H9 (cell line): ENCODE results near the gene MRPL37. TPM values are rescaled to one million over a fixed set of nuclear protein-coding genes. Genes with fewer than 3 reads are reported as not detected.

Experiments used
- DNase-seq: peaks from one replicate; pipeline ENCODE4 v3.0.0-alpha.2; 2017
- H2AFZ ChIP-seq: one replicate; pipeline ENCODE4 v1.6.1; 2013; ENCODE audit warnings: mild to moderate bottlenecking, low read length, control low read depth, moderate library complexity
- H2AK5ac ChIP-seq: 2 replicates; pipeline ENCODE4 v1.6.1; 2013; ENCODE audit warnings: low read length, control low read depth, mixed read lengths; ENCODE audit not compliant: insufficient read length
- H2BK120ac ChIP-seq: one replicate; pipeline ENCODE4 v1.6.1; 2013; ENCODE audit warnings: low read depth, mild to moderate bottlenecking, low read length, control low read depth, inconsistent platforms; ENCODE audit not compliant: poor library complexity, severe bottlenecking
- H2BK12ac ChIP-seq: 2 replicates; pipeline ENCODE4 v1.6.1; 2013; ENCODE audit warnings: low read length, control low read depth, mixed read lengths, low read depth; ENCODE audit not compliant: insufficient read length
- H2BK15ac ChIP-seq: 2 replicates; pipeline ENCODE4 v1.6.1; 2013; ENCODE audit warnings: low read depth, low read length, control low read depth
- H2BK20ac ChIP-seq: one replicate; pipeline ENCODE4 v1.6.1; 2013; ENCODE audit warnings: low read depth, mild to moderate bottlenecking, low read length, control low read depth, inconsistent platforms; ENCODE audit not compliant: poor library complexity, severe bottlenecking
- H2BK5ac ChIP-seq: 2 replicates; pipeline ENCODE4 v1.6.1; 2013; ENCODE audit warnings: low read length, control low read depth, mixed read lengths; ENCODE audit not compliant: insufficient read length
- H3K14ac ChIP-seq: 2 replicates; pipeline ENCODE4 v1.6.1; 2013; ENCODE audit warnings: low read length, control low read depth; ENCODE audit not compliant: insufficient read depth
- H3K18ac ChIP-seq: 2 replicates; pipeline ENCODE4 v1.6.1; 2013; ENCODE audit warnings: low read depth, mild to moderate bottlenecking, mixed read lengths, low read length, control low read depth; ENCODE audit not compliant: insufficient read length
- H3K23ac ChIP-seq: 2 replicates; pipeline ENCODE4 v1.6.1; 2013; ENCODE audit warnings: low read length, control low read depth, mixed read lengths, low read depth; ENCODE audit not compliant: insufficient read length
- H3K23me2 ChIP-seq: 2 replicates; pipeline ENCODE4 v1.6.1; 2013; ENCODE audit warnings: low read depth, mild to moderate bottlenecking, mixed read lengths, low read length, control low read depth; ENCODE audit not compliant: insufficient read length, poor library complexity, severe bottlenecking
- H3K27ac ChIP-seq: 2 replicates; pipeline ENCODE4 v1.5.1; 2013; ENCODE audit warnings: low read length, control low read depth, mixed read lengths, low read depth; ENCODE audit not compliant: insufficient read length
- H3K27me3 ChIP-seq: 2 replicates; pipeline ENCODE4 v1.6.1; 2013; ENCODE audit warnings: low read length, control low read depth, inconsistent platforms; ENCODE audit not compliant: insufficient read depth
- H3K4ac ChIP-seq: 2 replicates; pipeline ENCODE4 v1.6.1; 2013; ENCODE audit warnings: low read depth, mild to moderate bottlenecking, control low read depth, inconsistent platforms, low read length, moderate library complexity
- H3K4me1 ChIP-seq: 2 replicates; pipeline ENCODE4 v1.6.1; 2013; ENCODE audit warnings: low read length, control low read depth, inconsistent platforms; ENCODE audit not compliant: insufficient read depth
- H3K4me2 ChIP-seq: 2 replicates; pipeline ENCODE4 v1.6.1; 2013; ENCODE audit warnings: low read length, control low read depth, mixed read lengths; ENCODE audit not compliant: insufficient read length, insufficient read depth
- H3K56ac ChIP-seq: 2 replicates; pipeline ENCODE4 v1.6.1; 2013; ENCODE audit warnings: low read depth, mild to moderate bottlenecking, mixed read lengths, low read length, control low read depth; ENCODE audit not compliant: insufficient read length
- H3K79me1 ChIP-seq: 2 replicates; pipeline ENCODE4 v1.6.1; 2013; ENCODE audit warnings: low read depth, mild to moderate bottlenecking, moderate library complexity, low read length, control low read depth, inconsistent platforms; ENCODE audit not compliant: insufficient read depth, poor library complexity, severe bottlenecking
- H3K79me2 ChIP-seq: 2 replicates; pipeline ENCODE4 v1.6.1; 2013; ENCODE audit warnings: low read length, control low read depth, inconsistent platforms; ENCODE audit not compliant: insufficient read depth
- H3K9ac ChIP-seq: 2 replicates; pipeline ENCODE4 v1.6.1; 2013; ENCODE audit warnings: low read length, control low read depth, mixed read lengths; ENCODE audit not compliant: insufficient read length; ENCODE audit errors: extremely low read depth
- H3K9me3 ChIP-seq: one replicate; pipeline ENCODE4 v1.6.1; 2013; ENCODE audit warnings: low read depth, low read length, inconsistent platforms; ENCODE audit not compliant: control insufficient read depth
- H3T11ph ChIP-seq: one replicate; pipeline ENCODE4 v1.6.1; 2013; ENCODE audit warnings: mild to moderate bottlenecking, low read length, control low read depth, inconsistent platforms
- H4K20me1 ChIP-seq: one replicate; pipeline ENCODE4 v1.6.1; 2013; ENCODE audit not compliant: control insufficient read depth, insufficient read length, insufficient read depth
- H4K5ac ChIP-seq: 2 replicates; pipeline ENCODE4 v1.6.1; 2013; ENCODE audit warnings: low read depth, mild to moderate bottlenecking, mixed read lengths, low read length, control low read depth; ENCODE audit not compliant: insufficient read length
- H4K8ac ChIP-seq: replicated peaks from 2 replicates; pipeline ENCODE4 v1.6.1; 2013; ENCODE audit warnings: low read length, control low read depth, mixed read lengths, low read depth; ENCODE audit not compliant: insufficient read length
- H4K91ac ChIP-seq: 2 replicates; pipeline ENCODE4 v1.6.1; 2013; ENCODE audit warnings: low read depth, mild to moderate bottlenecking, moderate library complexity, mixed read lengths, low read length, control low read depth; ENCODE audit not compliant: insufficient read length
- H3K27ac Mint-ChIP-seq, 3 experiments: 2 replicates in 2 of 3; 3 replicates in 1 of 3; pipeline ENCODE4 v1.8.0; 2020 to 2021; ENCODE audit warnings: mixed read lengths in 3 of 3, mild to moderate bottlenecking in 1 of 3, moderate library complexity in 1 of 3
- H3K27me3 Mint-ChIP-seq: 2 replicates; pipeline ENCODE4 v1.8.0; 2021; ENCODE audit warnings: low read depth, mild to moderate bottlenecking, moderate library complexity, mixed read lengths
- H3K36me3 Mint-ChIP-seq, 3 experiments: 2 replicates in 2 of 3; 3 replicates in 1 of 3; pipeline ENCODE4 v1.8.0; 2020 to 2021; ENCODE audit warnings: low read depth in 3 of 3, mixed read lengths in 3 of 3; ENCODE audit not compliant: insufficient read depth in 1 of 3
- H3K4me1 Mint-ChIP-seq, 2 experiments: 2 replicates each; pipeline ENCODE4 v1.8.0; 2020; ENCODE audit warnings: mixed read lengths in 2 of 2
- H3K4me3 Mint-ChIP-seq, 2 experiments: 2 replicates in 1 of 2; 3 replicates in 1 of 2; pipeline ENCODE4 v1.8.0; 2020 to 2021; ENCODE audit warnings: mild to moderate bottlenecking in 2 of 2, mixed read lengths in 2 of 2, moderate library complexity in 1 of 2
- H3K9me3 Mint-ChIP-seq, 2 experiments: 2 replicates in 1 of 2; 3 replicates in 1 of 2; pipeline ENCODE4 v1.8.0; 2020; ENCODE audit warnings: mild to moderate bottlenecking in 2 of 2, mixed read lengths in 2 of 2, moderate library complexity in 1 of 2
- CTCF ChIP-seq: fragments of 200-600 bp; sonication (generic); conservative IDR thresholded peaks from 3 replicates; pipeline ENCODE4 v1.8.0; 2021; ENCODE audit warnings: antibody characterized with exemption, mild to moderate bottlenecking
- WGBS: extraction: QIAGEN DNeasy Blood & Tissue Kit; methylation state at CpG from one replicate; pipeline ENCODE4 v1.1.7; 2013; ENCODE audit warnings: missing lambda C conversion rate, low lambda C conversion rate, mixed read lengths; ENCODE audit not compliant: insufficient read length; ENCODE audit errors: extremely low coverage; 5-methylcytosine and 5-hydroxymethylcytosine counted together
- total RNA-seq: library from RNA; stranded (reverse); gene quantifications from 2 replicates; pipeline ENCODE4 v1.2.1, GENCODE V29; 2021

The MRPL37 gene
- total RNA-seq, 1 experiment from 2014 or later: 123 TPM

GRCh38 chr1:54225378-54225777 lies 25.4 kb downstream of the MRPL37 start:
- H3K79me1 ChIP-seq: no peaks in the 10 kb centered on the region
- no peak overlapping the region for H3K4me2 ChIP-seq
- no peak overlapping the region for H2BK12ac ChIP-seq
- peak overlapping the region in 2 of 3 experiments; percentile 19 to 82; a peak in 4 of 7 replicates for H3K27ac Mint-ChIP-seq
- H3K23me2 ChIP-seq: no peaks in the 10 kb centered on the region
- 100% methylated on average over 2 of the region's 6 CpGs for WGBS
- no peaks in the 10 kb centered on the region for H3K27me3 ChIP-seq
- H3K18ac ChIP-seq: no peak overlapping the region
- H4K91ac ChIP-seq: no peak overlapping the region
- no peak overlapping the region for H3K4ac ChIP-seq
- no peak for DNase-seq
- H3T11ph ChIP-seq: no peak overlapping the region
- H3K9me3 Mint-ChIP-seq: no peaks in the 10 kb centered on the region
- H2AFZ ChIP-seq: no peak overlapping the region
- H2BK15ac ChIP-seq: no peak overlapping the region
- no peaks in the 10 kb centered on the region for H3K9me3 ChIP-seq
- H3K4me1 Mint-ChIP-seq: peaks cover 32 to 38% of the 10 kb centered on the region in 2 experiments
- H3K36me3 Mint-ChIP-seq: peaks cover 7 to 29% (median 26%) of the 10 kb centered on the region in 3 experiments; a peak in 6 of 7 replicates
- no peak overlapping the region for H2AK5ac ChIP-seq
- H3K4me1 ChIP-seq: no peaks in the 10 kb centered on the region
- H2BK120ac ChIP-seq: no peak overlapping the region
- H3K27ac ChIP-seq: no peak overlapping the region
- H2BK20ac ChIP-seq: no peak overlapping the region
- no peak overlapping the region for H3K4me3 Mint-ChIP-seq
- no peaks in the 10 kb centered on the region for H4K20me1 ChIP-seq
- no peak overlapping the region for H3K23ac ChIP-seq
- no peak overlapping the region for H3K14ac ChIP-seq
- no peaks in the 10 kb centered on the region for H3K79me2 ChIP-seq
- no peak overlapping the region for H3K9ac ChIP-seq
- TF ChIP-seq CTCF: no peak
- H2BK5ac ChIP-seq: no peak overlapping the region
- no peak overlapping the region for H3K56ac ChIP-seq
- H4K5ac ChIP-seq: no peak overlapping the region
- H3K27me3 Mint-ChIP-seq: peaks cover 2% of the 10 kb centered on the region; the same call in 1 of the 2 replicates
- H4K8ac ChIP-seq: no peak overlapping the region
